ENCODE results near the gene TGIF2LY.
"Not testable (repeated sequence)": the region's sequence is repeated elsewhere in the genome, so short reads cannot be mapped to it uniquely, and the experiment has no call there.

Gene TGIF2LY

DNA sequence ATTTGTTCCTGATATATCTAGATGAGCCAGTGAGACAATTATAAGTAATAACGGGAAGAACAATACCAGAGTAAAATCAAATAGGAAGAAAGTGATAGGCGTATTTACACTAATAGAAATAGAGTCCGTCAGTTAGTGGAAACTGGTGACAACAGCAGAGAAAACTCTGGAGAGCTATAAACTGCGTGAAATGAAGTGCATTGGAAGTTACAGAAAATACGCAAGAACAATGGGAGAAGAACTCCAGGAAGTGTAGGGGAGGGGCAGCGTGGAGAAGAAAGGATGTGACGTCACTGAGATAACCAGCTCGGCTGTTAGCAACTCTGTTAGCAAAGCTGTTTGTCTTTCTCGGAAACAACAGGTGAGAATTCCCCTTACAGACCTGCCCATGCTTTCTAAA, at the start of gene TGIF2LY:
Gene TGIF2LY, plus strand, starts transcription at position 301 of the 400 bp plus-strand sequence. CDS start 178 bp downstream, outside the sequence.
- not testable (repeated sequence) for DNase-seq (ENCODE audit: low read depth)

Data from CMK (cell line).